Liver (tissue), 3 donors: ENCODE data around the gene ANK3.

Source experiments
- FOXA2 ChIP-seq: IDR thresholded peaks from 2 replicates; pipeline ENCODE4 v1.6.1; 2016; ENCODE audit warnings: antibody characterized with exemption
- JUND ChIP-seq, 2 donors: IDR thresholded peaks; 2 replicates each; pipeline ENCODE4 v1.6.1; 2016; ENCODE audit warnings: antibody characterized with exemption in 2 of 2
- RXRA ChIP-seq, 2 donors: IDR thresholded peaks; 2 replicates each; pipeline ENCODE4 v1.6.1; 2017 to 2018; ENCODE audit warnings: antibody characterized with exemption in 2 of 2, mild to moderate bottlenecking in 1 of 2
- SP1 ChIP-seq: IDR thresholded peaks from 2 replicates; pipeline ENCODE4 v1.6.1; 2018; ENCODE audit warnings: antibody characterized with exemption, mild to moderate bottlenecking
- TAF1 ChIP-seq: conservative IDR thresholded peaks from 2 replicates; pipeline ENCODE4 v1.6.1; 2016; ENCODE audit warnings: antibody characterized with exemption, mild to moderate bottlenecking
- TF ChIP-seq, protein P1 (sequence below): fragments of 150-350 bp; IDR thresholded peaks from 2 replicates; pipeline ENCODE4 v1.5.1; 2017; ENCODE audit warnings: improper control_type of control experiment, low read depth, low read length; ENCODE audit not compliant: missing input control
- TF ChIP-seq, protein P2 (sequence below): IDR thresholded peaks from 2 replicates; pipeline ENCODE4 v1.6.1; 2016; ENCODE audit warnings: antibody characterized with exemption, mild to moderate bottlenecking
- TF ChIP-seq, protein P3 (sequence below): IDR thresholded peaks from 2 replicates; pipeline ENCODE4 v1.6.1; 2016; ENCODE audit warnings: antibody characterized with exemption
- donor health status: healthy.
- donor health status: healthy.

DNA sequence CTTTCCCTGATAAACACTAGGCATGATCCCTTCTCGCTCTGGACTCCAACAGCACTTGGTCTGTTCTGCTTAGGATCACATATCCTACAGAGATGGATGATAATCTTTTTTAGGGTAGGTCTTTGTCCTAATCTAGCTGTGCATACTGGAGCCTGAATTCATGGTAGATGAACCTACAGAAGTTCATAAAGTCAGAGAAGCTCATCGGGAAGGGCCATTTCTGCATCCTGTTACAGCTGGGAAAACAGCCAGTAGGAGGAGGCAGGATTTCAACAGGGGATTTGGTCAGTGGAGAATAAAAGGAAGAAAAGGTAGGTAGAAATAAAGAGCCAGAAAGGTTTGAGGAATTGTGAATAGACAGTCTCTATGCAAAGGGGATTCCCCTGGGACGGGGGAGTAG lies 101.4 kb downstream of the ANK3 start:
- TF ChIP-seq SP1 (no peak), JUND (IDR thresholded peaks at IDR 0.05) (no peak), RXRA (IDR thresholded peaks at IDR 0.05) (no peak), FOXA2 (no peak), TAF1 (no peak)
- TF ChIP-seq, protein P1, sequence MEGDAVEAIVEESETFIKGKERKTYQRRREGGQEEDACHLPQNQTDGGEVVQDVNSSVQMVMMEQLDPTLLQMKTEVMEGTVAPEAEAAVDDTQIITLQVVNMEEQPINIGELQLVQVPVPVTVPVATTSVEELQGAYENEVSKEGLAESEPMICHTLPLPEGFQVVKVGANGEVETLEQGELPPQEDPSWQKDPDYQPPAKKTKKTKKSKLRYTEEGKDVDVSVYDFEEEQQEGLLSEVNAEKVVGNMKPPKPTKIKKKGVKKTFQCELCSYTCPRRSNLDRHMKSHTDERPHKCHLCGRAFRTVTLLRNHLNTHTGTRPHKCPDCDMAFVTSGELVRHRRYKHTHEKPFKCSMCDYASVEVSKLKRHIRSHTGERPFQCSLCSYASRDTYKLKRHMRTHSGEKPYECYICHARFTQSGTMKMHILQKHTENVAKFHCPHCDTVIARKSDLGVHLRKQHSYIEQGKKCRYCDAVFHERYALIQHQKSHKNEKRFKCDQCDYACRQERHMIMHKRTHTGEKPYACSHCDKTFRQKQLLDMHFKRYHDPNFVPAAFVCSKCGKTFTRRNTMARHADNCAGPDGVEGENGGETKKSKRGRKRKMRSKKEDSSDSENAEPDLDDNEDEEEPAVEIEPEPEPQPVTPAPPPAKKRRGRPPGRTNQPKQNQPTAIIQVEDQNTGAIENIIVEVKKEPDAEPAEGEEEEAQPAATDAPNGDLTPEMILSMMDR = no peak
- TF ChIP-seq, protein P2, sequence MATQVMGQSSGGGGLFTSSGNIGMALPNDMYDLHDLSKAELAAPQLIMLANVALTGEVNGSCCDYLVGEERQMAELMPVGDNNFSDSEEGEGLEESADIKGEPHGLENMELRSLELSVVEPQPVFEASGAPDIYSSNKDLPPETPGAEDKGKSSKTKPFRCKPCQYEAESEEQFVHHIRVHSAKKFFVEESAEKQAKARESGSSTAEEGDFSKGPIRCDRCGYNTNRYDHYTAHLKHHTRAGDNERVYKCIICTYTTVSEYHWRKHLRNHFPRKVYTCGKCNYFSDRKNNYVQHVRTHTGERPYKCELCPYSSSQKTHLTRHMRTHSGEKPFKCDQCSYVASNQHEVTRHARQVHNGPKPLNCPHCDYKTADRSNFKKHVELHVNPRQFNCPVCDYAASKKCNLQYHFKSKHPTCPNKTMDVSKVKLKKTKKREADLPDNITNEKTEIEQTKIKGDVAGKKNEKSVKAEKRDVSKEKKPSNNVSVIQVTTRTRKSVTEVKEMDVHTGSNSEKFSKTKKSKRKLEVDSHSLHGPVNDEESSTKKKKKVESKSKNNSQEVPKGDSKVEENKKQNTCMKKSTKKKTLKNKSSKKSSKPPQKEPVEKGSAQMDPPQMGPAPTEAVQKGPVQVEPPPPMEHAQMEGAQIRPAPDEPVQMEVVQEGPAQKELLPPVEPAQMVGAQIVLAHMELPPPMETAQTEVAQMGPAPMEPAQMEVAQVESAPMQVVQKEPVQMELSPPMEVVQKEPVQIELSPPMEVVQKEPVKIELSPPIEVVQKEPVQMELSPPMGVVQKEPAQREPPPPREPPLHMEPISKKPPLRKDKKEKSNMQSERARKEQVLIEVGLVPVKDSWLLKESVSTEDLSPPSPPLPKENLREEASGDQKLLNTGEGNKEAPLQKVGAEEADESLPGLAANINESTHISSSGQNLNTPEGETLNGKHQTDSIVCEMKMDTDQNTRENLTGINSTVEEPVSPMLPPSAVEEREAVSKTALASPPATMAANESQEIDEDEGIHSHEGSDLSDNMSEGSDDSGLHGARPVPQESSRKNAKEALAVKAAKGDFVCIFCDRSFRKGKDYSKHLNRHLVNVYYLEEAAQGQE = no peak
- TF ChIP-seq, protein P3, sequence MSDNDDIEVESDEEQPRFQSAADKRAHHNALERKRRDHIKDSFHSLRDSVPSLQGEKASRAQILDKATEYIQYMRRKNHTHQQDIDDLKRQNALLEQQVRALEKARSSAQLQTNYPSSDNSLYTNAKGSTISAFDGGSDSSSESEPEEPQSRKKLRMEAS = no peak
